ENCODE measurements around the gene FAM177A1.
"Not testable (repeated sequence)": the region's sequence is repeated elsewhere in the genome, so short reads cannot be mapped to it uniquely, and the experiment has no call there.

The FAM177A1 gene

DNA sequence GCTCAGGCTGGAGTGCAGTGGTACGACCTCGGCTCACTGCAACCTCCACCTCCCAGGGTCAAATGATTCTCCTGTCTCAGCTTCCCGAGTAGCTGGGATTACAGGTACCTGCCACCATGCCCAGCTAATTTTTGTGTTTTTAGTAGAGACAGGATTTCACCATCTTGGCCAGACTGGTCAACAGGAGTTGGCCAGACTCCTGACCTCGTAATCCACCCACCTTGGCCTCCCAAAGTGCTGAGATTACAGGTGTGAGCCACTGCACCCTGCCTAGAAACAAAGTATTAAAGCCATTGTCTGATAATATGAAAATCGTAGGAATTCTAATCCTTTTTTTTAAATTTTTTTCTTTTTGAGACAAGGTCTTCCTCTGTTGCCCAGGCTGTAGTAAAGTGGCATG, 19.7 kb downstream of the FAM177A1 start:
- not testable (repeated sequence) for DNase-seq

GRCh38 chr14:35068238-35069012, 22.4 kb downstream of the FAM177A1 start:
- no peak for DNase-seq

GRCh38 chr14:35072226-35072625, 26.2 kb downstream of the FAM177A1 start:
- DNase-seq: no peak

GRCh38 chr14:35073486-35073885, 27.4 kb downstream of the FAM177A1 start:
- DNase-seq: no peak

GRCh38 chr14:35078082-35078481, 32.0 kb downstream of the FAM177A1 start:
- no peak for DNase-seq

- no peak for DNase-seq
Observed at GRCh38 chr14:35079742-35080141, 33.7 kb downstream of the FAM177A1 start.

DNA sequence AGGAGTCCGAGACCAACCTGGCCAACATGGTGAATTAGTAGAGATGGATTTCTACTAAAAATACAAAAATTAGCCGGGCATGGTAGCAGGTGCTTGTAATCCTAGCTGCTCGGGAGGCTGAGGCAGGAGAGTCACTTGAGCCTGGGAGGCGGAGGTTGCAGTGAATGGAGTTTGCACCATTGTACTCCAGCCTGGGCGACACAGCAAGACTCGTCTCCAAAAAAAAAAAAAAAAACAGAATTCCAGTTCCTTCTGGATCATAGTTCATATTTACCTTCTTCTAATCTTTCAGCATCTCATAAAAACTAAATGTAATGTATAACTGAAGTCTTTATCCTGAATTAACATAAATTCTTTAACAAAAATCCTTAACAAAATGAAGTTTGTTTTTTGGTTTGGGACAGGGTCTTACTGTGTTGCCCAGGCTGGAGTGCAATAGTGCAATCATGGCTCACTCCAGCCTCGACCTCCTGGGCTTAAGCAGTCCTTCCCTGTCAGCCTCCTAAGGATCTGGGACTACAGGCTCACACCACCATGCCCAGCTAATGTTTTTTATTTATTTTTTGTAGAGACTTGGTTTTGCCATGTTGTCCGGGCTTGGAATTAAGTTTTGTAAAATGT, 37.6 kb downstream of the FAM177A1 start:
- no peak for DNase-seq

GRCh38 chr14:35085441-35085840, 39.4 kb downstream of the FAM177A1 start:
- DNase-seq: no peak

DNA sequence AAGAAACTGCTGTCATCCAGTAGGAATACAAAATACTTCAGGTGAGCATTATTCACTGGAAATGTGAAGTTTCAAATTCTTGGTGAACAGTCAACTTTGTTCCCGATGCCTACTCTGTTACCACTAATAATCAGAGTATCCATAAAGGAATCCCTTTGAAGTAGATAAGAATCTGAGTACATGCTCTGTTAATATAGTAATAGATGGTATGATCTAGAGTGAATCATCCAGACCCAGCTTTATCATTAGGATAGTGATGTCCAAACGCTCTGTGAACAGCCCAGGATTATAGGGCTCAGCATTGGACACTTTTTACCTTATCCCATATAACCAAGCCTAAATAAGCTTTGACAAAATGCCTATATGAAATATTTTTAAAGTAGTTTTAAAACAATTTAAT, 42.4 kb downstream of the FAM177A1 start:
- no peak for DNase-seq

- DNase-seq: not testable (repeated sequence)
Observed at GRCh38 chr14:35094645-35095044, 48.6 kb downstream of the FAM177A1 start.

GRCh38 chr14:35107866-35108265, 61.8 kb downstream of the FAM177A1 start:
- no peak for DNase-seq

DNA sequence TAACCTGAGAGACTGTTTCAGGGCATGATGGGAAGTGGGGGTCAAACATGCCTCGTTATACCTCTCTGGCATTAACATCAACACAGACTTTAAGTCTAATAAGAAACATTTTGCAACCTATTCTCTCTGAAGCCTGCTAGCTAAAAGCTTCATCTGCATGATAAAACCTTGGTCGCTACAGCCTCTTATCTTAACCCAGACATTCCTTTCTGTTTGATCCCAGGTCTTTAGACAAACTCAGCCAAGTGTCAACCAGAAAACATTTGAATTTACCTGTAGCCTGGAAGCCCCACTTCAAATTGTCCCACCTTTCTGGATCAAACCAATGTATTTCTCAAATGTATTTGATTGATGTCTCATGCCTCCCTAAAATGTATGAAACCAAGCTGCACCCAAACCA, 66.6 kb downstream of the FAM177A1 start:
- DNase-seq: no peak

- no peak for DNase-seq
Observed at GRCh38 chr14:35113308-35113950, 67.4 kb downstream of the FAM177A1 start.

GRCh38 chr14:35114036-35114435, 68.0 kb downstream of the FAM177A1 start:
- DNase-seq: no peak

- DNase-seq: no peak
Observed at GRCh38 chr14:35116242-35116641, 70.2 kb downstream of the FAM177A1 start.

DNA sequence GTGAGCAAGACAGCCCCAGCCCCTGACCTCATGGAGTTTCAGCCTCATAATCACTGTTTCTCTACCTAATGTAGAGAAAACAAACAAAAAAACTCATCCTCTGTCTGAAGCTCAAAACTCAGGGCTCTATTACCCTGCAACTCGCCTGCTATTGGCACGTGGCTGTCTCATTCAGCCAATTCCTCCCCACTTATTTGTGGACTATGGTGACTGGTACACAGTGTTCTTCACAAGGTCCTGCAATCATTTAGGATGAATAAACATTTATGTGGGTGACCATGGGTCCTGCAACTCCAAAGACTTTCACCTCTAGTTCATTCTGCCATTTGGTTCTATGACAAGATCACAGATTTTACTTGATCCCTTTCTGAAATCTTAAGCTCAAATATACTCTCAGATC, 71.0 kb downstream of the FAM177A1 start:
- DNase-seq: no peak

- DNase-seq: no peak
Observed at GRCh38 chr14:35121026-35121886, 75.2 kb downstream of the FAM177A1 start.

- DNase-seq: peak; percentile 90
Observed at GRCh38 chr14:35121887-35122695, 76.0 kb downstream of the FAM177A1 start, which contains the start of the genes PPP2R3C and PRORP. PPP2R3C (minus strand) TSS chr14:35121990; CDS start chr14:35121959, 31 bp downstream. PRORP (plus strand) TSS chr14:35122552; CDS start chr14:35123246, 694 bp downstream.

DNA sequence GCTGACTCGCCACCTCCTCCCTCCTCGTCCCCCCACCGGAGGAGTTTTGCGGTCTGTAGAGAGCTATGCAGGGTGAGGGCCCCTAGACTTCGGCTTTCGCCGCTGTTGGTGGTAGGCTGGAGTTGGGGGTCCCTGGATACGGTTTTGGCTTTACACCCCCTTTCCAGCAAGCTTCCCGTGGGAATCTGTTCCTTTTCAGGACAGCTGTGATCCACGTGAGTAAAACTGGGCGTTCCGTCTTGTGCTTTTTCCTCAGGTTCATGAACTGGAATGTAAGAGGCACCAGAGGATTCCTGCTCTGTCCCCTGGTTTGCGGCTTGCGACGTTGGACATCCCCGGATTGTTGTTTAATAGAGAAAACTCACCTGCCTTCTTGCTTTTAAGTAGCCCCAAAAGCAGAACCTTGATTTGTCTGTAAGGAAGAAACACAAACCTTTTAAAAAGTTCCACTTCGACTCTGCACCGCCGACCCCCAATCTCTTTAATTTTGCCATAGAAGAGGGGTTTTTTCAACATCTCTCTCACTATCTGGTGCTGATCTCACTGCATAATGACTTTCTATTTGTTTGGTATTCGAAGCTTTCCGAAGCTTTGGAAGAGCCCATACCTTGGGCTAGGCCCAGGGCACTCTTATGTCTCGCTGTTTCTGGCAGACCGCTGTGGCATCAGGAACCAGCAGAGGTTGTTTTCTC, 76.8 kb downstream of the FAM177A1 start:
- peak; percentile 62 for DNase-seq

- no peak for DNase-seq
Observed at GRCh38 chr14:35123388-35123703, 77.3 kb downstream of the FAM177A1 start.

DNA sequence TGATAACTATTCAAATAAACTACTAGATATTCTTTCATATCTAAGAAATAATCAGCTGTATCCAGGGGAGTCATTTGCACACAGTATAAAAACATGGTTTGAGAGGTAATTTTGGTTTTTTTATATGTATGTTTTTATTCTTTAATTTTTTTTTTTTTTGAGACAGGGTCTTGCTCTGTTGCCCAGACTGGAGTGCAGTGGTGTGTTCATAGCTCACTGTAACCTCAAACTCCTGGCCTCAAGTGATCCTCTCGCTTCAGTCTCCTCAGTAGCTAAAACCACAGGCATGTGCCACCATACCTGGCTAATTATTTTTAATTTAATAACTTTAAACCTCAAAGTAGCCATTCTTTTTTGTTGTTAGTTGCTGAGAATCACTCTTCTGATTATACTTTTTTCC, 78.1 kb downstream of the FAM177A1 start:
- no peak for DNase-seq

All from NCI-H82 (cell line).